ENCODE data around the gene SERP2. TPM values are rescaled to one million over a fixed set of nuclear protein-coding genes. Genes with fewer than 3 reads are reported as not detected.

SERP2 gene
- total RNA-seq, 1 donor, result 9.5 TPM

DNA sequence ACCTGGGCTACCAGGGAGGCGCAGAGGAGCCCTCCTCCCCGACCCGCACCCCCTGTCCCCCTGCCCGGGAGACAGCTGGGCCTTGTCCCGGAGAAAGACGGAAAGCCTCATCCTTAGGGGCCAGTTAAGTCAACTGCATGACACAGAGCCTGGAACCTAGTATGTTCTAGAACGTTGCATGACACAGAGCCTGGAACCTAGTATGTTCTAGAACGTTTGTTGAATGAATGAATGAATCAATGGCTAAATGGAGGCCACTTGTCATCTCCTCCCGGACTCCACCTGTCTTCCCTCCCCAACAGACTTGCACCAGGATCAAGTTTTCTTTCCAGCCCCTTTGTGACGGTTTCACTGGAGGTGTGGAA, 706 bp downstream of the SERP2 start:
- DNase-seq (ENCODE audit: low read depth), result no peak
- TF ChIP-seq CTCF (IDR thresholded peaks at IDR 0.05; ENCODE audit: insufficient read depth, low read length), result no peak
- peak overlapping the region; percentile 64 for H3K4me3 ChIP-seq (ENCODE audit: low read depth, low read length)

GRCh38 chr13:44378277-44378676, 4.7 kb downstream of the SERP2 start:
- DNase-seq (ENCODE audit: low read depth), result no peak
- no peak for TF ChIP-seq CTCF (IDR thresholded peaks at IDR 0.05; ENCODE audit: insufficient read depth, low read length)

GRCh38 chr13:44379885-44380284, 6.3 kb downstream of the SERP2 start:
- TF ChIP-seq CTCF (IDR thresholded peaks at IDR 0.05; ENCODE audit: insufficient read depth, low read length), result no peak
- no peak for DNase-seq (ENCODE audit: low read depth)
- H3K4me3 ChIP-seq (ENCODE audit: low read depth, low read length), result no peak overlapping the region

More at GRCh38 chr13:44378277-44378676, 4.7 kb downstream of the SERP2 start:
- H3K4me3 ChIP-seq (ENCODE audit: low read depth, low read length), result no peak overlapping the region

GRCh38 chr13:44380404-44381165, 7.0 kb downstream of the SERP2 start:
- TF ChIP-seq CTCF (IDR thresholded peaks at IDR 0.05; ENCODE audit: insufficient read depth, low read length), result no peak

DNA sequence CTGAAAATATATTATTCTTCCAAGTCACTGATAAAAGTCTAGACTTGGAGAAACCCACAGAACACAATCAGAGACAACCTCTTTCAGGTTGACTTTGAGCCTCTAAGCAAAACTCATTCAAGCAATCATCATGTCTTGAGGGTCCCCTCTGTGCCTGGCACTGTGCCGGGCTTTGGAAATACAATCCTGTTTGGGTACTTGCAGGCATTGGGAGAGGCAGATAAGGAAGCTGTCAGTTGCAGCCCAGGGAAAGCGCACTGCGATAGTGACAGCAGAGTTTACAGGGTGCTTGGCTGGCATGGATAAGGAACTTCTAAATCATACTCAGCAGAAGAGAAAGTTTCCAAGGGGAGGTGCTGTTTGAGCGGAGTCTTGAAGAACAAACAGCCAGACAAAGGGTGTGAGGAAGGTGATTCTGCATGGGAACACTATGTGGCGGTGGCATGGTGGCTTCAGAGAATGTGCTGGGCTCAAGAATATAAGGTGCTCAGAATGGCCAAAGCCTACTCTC, 9.1 kb downstream of the SERP2 start:
- TF ChIP-seq CTCF (IDR thresholded peaks at IDR 0.05; ENCODE audit: insufficient read depth, low read length), result no peak
- H3K4me3 ChIP-seq (ENCODE audit: low read depth, low read length), result no peak overlapping the region
- DNase-seq (ENCODE audit: low read depth), result no peak

More at GRCh38 chr13:44380404-44381165, 7.0 kb downstream of the SERP2 start:
- no peak overlapping the region for H3K4me3 ChIP-seq (ENCODE audit: low read depth, low read length)
- peak; percentile 31 for DNase-seq (ENCODE audit: low read depth)

GRCh38 chr13:44383945-44384344, 10.3 kb downstream of the SERP2 start:
- TF ChIP-seq CTCF (IDR thresholded peaks at IDR 0.05; ENCODE audit: insufficient read depth, low read length), result no peak
- DNase-seq (ENCODE audit: low read depth), result no peak
- H3K4me3 ChIP-seq (ENCODE audit: low read depth, low read length), result no peak overlapping the region

All from fibroblast of the aortic adventitia (primary cell).